Esophagus mucosa (tissue), 1 donor: Measurements from ENCODE around the gene TMEM238L. TPM values are rescaled to one million over a fixed set of nuclear protein-coding genes. Genes with fewer than 3 reads are reported as not detected.

Experiments
- total RNA-seq: library from RNA; stranded (reverse); gene quantifications from one replicate; pipeline ENCODE4 v1.2.4, GENCODE V29; 2023
- donor health status: DM: yes; HTN: yes; CAD: no.

Gene TMEM238L
- total RNA-seq, 1 donor from 2014 or later: 2.3 TPM

Other genes with a start within 250 kb of the TMEM238L start
- gene MYH3, start 146.8 kb downstream of the TMEM238L start, total RNA-seq: 0.52 TPM
- gene SCO1, start 106.6 kb downstream of the TMEM238L start, total RNA-seq: 17.3 TPM
- 4.5 TPM for gene ADPRM, start 106.5 kb downstream of the TMEM238L start, total RNA-seq
- gene TMEM220, start 74.1 kb downstream of the TMEM238L start, total RNA-seq: 4.0 TPM
- gene PIRT, start 34.0 kb upstream of the TMEM238L start, total RNA-seq: not detected